Measurements from ENCODE around the gene ZNF330. TPM values are rescaled to one million over a fixed set of nuclear protein-coding genes. Genes with fewer than 3 reads are reported as not detected.

Gene ZNF330
- total and polyA plus RNA-seq, 2 of the 8 experiments (the other 6 are each of a cell fraction or from before 2014, with no cell fraction given): 17.7 to 44.3 TPM

DNA sequence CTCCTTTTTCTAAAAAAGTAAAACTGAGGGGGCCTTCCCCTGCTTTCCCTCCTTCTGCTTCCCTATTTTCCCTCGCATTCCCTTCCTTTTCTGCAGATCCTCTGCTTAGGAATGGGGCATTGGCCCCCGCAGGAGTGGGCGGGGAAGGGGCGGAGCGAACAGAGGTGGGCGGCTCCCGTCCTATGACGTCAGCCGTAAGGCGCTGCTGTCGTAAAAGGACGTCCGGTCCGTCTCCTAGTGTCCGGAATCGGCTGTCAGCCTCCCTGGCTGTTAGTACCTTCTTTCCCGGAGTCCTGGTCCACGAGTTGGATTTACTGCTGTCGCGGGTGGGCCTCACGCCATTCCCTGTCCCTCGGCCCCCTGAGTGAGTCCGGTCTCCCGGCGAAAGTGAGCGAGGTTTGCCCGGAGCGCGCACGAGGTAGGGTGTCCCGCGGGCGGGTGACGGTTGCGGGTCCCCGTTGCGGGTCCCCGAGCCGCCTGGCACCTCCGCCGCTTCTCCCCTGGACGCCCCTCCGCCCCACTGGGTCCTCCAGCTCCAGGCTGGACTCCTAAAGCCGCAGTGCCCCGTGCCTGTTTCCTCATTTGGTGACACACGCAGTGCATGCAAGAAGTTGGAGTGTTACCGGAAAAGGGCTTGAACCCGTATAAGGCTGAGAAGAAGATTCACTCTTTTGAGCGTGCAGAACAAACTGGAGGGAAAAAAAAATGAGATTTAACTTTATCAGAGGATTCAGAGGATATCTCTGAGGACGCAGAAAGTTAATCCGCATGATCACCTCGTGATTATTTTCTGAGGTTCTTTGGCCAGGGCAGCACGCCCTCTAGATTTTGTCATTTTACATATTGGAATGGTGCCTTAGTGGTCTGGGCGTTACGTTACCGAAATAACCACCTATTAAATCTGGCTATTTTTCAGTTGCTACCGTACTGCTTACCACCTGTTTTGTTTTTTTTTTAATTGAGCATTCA lies at the start of gene ZNF330 (continued):
- 0 out of 2 replicates have a peak, but pooled peaks have one; percentile 81 for TF ChIP-seq SP1 (IDR thresholded peaks at IDR 0.05; ENCODE audit: low read depth, low read length)
- no peak for TF ChIP-seq NRF1 (IDR thresholded peaks at IDR 0.05; ENCODE audit: low read depth, low read length)
- TF ChIP-seq GABPA (IDR thresholded peaks at IDR 0.05; ENCODE audit: borderline replicate concordance, insufficient read depth, low read length): no peak
- peak; percentile 69 for TF ChIP-seq E2F6 (IDR thresholded peaks at IDR 0.05)
- TF ChIP-seq, protein P1, sequence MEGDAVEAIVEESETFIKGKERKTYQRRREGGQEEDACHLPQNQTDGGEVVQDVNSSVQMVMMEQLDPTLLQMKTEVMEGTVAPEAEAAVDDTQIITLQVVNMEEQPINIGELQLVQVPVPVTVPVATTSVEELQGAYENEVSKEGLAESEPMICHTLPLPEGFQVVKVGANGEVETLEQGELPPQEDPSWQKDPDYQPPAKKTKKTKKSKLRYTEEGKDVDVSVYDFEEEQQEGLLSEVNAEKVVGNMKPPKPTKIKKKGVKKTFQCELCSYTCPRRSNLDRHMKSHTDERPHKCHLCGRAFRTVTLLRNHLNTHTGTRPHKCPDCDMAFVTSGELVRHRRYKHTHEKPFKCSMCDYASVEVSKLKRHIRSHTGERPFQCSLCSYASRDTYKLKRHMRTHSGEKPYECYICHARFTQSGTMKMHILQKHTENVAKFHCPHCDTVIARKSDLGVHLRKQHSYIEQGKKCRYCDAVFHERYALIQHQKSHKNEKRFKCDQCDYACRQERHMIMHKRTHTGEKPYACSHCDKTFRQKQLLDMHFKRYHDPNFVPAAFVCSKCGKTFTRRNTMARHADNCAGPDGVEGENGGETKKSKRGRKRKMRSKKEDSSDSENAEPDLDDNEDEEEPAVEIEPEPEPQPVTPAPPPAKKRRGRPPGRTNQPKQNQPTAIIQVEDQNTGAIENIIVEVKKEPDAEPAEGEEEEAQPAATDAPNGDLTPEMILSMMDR (IDR thresholded peaks at IDR 0.05; ENCODE audit: control extremely low read depth in 1 of 3, insufficient read depth in 1 of 3, low read depth in 1 of 3, low read length in 3 of 3): peak in 1 of 3 experiments; percentile 1; a peak in 1 of 4 replicates
- TF ChIP-seq SP4 (IDR thresholded peaks at IDR 0.05; ENCODE audit: low read length): peak; percentile 58; the same call in 1 of the 2 replicates
- no peak for TF ChIP-seq BACH1 (IDR thresholded peaks at IDR 0.05; ENCODE audit: low read length)
- TF ChIP-seq JUND (IDR thresholded peaks at IDR 0.05; ENCODE audit: low read length): 0 out of 2 replicates have a peak, but pooled peaks have one; percentile 61
- no peak for TF ChIP-seq SIRT6 (IDR thresholded peaks at IDR 0.05; ENCODE audit: low read length)
- TF ChIP-seq CBX8 (IDR thresholded peaks at IDR 0.05; ENCODE audit: borderline replicate concordance, low read depth, low read length): no peak
- peak; percentile 21 for TF ChIP-seq TAF7 (optimal IDR thresholded peaks at IDR 0.05; ENCODE audit: borderline replicate concordance, low read depth, low read length)
- TF ChIP-seq TAF1 (IDR thresholded peaks at IDR 0.05; ENCODE audit: low read depth, low read length): peak; percentile 79
- TF ChIP-seq KDM1A (IDR thresholded peaks at IDR 0.05; ENCODE audit: borderline replicate concordance, low read length): no peak
- TF ChIP-seq SIN3A (conservative IDR thresholded peaks at IDR 0.05 in 1 of 2, IDR thresholded peaks at IDR 0.05 in 1 of 2; ENCODE audit: low read depth in 1 of 2, low read length in 2 of 2): peak in 1 of 2 experiments; percentile 68; a peak in 1 of 4 replicates
- no peak for TF ChIP-seq HDAC6 (IDR thresholded peaks at IDR 0.05; ENCODE audit: low read depth, low read length)
- no peak for TF ChIP-seq TEAD4 (IDR thresholded peaks at IDR 0.05; ENCODE audit: low read depth, low read length)
- TF ChIP-seq POLR2A (IDR thresholded peaks at IDR 0.05; ENCODE audit: control extremely low read depth in 1 of 2, low read depth in 2 of 2, low read length in 2 of 2): peak in 1 of 2 experiments; percentile 52; a peak in 2 of 3 replicates
- TF ChIP-seq TBP (IDR thresholded peaks at IDR 0.05; ENCODE audit: low read depth, low read length): peak; percentile 25; the same call in 1 of the 2 replicates
- no peak for TF ChIP-seq EP300 (IDR thresholded peaks at IDR 0.05; ENCODE audit: borderline replicate concordance in 1 of 2, low read depth in 2 of 2, low read length in 2 of 2)
- no peak for TF ChIP-seq SRF (IDR thresholded peaks at IDR 0.05; ENCODE audit: low read depth, low read length)

Measured in H1 (cell line).